NCI-H774 (cell line): ENCODE measurements around the gene SHISA3.
"Not testable (repeated sequence)": the region's sequence is repeated elsewhere in the genome, so short reads cannot be mapped to it uniquely, and the experiment has no call there.

Experiments used
- DNase-seq: peaks from one replicate; lab custom pipeline; 2025; lab: John Stamatoyannopoulos, UW

The SHISA3 gene

DNA sequence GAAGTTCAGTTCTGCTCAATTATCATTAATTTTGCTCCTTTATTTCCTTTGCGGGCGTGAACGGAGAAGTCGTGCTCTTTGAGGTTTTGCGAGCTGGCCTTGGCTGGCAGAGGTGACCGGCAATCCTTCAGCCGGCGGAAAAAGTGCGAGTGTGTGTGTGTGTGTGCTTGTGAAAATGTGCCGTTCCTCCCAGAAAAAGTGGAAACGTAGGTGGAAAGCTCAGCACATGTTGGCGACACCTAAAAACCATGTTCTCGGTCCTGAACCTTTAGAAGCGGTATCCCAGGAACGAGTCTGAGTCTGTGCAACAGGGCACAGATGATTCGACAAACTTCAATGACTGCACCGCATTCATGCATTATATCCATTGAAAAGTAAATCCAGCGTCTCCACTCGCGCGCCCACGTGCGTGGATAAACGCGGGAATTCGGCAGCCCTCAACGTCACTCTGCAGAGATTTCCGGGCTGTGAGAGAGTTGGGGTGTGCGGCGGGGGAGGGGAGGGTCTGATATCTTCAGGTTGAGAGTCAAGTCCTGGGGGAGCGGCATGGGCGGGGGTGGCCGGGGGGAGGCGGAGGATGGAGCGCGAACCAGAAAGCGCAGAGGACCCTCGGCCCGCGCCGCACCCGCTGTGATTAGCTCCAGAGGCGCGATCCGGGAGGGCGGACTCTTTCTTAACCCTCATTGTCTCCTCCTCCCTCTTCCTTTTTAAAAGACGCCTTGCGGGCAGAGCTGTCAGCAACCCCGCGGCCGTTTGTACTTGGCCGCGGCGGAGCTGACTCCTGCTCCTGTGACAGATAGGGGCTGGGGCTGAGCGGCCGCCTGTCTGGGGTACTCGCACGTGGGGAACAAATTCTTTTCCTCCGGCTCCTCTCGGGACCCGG lies at the start of gene SHISA3:
SHISA3 (plus strand) TSS at position 737 of the 883 bp plus-strand sequence. CDS start 569 bp downstream, outside the sequence.
- DNase-seq, result no peak

DNA sequence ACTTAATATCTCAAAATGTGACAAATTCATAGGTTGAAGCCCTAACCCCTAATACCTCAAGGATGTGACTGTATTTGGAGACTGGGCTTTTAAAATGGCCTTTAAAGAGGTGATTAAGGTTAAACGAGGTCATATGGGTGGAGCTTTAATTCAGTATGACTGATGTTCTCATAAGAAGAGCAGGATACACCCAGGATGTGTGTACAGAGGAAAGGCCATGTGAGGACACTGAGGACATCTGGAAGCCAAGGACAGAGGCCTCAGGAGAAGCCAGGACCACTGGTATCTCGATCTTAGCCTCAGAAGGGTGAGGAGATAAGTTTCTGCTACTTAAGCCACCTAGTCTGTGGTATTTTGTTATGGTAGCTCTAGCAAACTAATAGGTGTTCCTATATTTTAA lies 49.0 kb upstream of the SHISA3 start:
- DNase-seq, result no peak

DNA sequence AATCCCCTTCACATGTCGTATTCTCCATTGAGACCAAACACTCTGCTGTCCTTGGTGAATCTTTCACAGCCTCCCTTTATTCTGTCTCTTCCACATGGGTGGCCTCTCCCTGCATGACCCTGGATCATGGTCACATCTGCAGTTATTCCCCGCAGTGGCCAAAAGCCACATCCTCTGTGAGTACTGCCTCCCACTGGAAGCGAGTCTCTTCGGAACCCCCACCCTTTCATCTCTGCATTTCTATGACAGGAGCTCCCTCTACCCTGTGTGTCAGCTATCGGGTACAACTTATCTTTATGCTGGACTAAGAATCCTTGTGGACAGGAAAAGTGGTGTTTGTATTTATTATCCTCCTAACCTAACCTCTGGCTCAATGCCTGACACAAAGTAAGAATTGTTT lies 48.6 kb upstream of the SHISA3 start:
- DNase-seq, result no peak

DNA sequence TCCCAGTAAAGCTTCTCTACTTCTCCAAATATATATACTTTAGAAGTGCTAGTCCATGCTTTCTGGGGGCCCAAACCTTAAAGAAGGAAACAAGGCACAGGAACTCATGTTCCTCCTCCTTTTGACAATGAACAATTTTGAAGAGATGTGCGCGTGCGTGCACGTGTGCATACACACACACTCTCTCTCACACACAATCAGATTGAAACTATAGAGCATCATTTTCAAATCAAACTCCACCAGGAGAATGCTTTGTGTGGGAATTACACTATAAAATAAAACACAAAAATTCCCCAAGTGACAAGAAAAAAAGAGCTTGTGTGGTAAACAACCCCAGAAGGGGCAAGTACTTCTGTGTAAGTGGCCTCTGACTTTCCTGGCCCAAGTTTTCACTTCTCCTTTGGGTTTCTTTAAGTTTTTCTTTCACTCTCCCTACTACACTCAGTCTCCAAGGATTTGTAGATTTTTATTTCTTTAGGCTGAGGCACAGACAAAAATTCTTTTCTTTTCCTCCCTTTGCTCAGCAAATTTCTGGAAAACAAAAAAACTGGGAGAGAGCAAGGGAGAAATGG lies 46.6 kb upstream of the SHISA3 start:
- no peak for DNase-seq

DNA sequence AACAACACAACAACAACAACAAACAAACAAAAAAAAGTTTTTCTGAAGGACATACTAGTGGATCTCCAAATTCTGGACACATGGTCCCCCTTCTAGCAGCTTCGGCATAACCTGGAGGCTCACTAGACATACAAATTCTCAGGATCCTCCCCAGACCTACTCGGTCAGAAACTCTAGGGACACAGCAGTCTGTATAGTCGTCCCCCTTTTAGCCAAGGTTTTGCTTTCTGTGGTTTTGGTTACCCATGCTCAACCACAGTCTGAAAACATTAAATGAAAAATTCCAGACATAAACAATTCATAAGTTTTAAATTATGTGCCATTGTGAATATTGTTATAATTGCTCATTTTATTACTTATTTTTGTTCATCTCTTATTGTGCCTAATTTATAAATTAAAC lies 45.2 kb upstream of the SHISA3 start:
- no peak for DNase-seq

DNA sequence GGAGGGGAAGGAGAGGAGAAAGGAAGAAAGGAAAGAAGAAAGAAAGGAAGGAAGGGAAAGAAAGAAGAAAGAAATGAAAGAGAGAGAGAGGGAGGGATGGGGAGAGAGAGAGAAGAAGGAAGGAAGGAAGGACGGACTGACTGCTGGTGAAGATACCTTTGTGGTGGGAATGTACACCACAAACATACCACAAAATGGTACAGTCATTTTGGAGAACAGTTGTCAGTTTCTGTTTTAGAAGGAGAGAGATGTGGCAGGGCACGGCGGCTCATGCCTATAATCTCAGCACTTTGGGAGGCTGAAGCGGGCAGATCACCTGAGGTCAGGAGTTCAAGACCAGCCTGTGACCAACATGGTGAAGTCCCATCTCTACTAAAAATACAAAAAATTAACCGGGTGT lies 40.0 kb upstream of the SHISA3 start:
- no peak for DNase-seq

DNA sequence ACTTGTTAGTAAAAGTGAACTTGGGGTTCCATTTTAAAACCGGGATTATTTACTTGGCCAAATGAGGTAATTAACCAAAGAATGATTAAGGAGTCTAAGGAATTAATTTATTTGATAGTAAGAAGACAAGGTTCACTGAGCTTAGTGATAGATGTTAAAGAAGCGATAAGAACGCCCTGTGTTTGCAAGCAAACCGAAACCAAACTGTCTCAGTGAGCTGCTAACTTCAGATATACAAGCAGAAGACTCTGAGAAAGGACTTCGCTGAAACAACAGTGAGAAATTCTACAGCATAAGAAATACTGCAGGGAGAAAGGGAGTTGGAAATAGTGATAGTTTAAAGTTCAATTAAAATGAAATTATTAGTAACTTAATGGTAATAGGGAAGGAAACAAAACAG lies 37.6 kb upstream of the SHISA3 start:
- no peak for DNase-seq

DNA sequence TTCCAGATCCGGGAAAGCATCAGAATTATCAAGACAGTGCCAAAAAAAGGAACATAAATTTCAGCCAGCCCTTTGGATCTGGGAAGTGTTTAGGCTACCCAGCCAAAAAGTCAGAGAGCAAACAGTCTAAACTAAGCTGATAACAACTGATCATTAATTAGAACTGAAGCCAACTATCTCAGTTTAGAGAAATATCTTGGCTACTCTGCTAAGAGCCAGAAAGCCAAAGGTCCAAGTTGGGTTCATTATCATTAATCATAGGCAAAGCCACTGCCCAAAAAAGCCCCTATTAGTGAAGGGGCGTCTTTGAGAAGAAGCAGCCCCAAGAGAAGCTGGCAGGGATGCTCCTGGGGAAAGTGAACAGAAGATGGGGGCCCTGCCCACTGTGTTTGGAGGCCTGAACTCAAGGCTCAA lies 37.0 kb upstream of the SHISA3 start:
- no peak for DNase-seq

DNA sequence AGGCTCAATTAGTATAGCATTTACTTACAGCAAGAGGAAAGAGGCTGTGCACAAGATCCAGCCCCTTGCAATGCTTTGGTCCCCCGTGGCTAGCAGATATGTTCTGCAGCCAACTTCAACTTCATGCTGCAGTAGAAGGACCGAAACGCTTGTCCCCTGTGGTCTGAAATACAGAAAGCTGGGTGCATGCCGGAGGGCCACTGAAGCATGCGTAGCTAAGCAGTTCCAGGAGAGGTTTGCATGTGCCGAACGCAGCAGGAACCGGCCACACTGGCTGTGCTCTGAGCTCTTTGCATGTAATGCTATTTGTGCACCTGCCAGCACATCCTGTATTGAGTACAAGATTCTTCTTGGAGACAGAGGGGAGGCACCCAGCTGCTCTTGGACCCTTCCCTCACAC lies 35.8 kb upstream of the SHISA3 start:
- DNase-seq, result no peak

DNA sequence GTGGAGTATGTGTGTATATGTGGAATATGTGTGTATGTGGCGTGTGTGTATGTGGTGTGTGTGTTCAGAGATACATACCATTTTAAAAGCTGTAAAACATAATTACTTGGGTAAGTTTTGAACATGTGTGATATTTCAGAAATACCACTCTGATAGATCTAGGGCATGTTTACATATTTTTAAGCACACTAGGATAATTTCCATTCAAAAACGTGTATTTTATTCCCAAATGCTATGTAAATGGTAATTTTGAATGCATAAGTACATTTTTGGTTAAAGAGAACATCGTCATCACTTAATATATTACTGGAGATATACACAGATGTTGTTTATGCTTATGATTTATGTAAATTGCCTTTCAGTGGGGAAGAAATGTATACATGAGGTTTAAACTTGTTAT lies 34.7 kb upstream of the SHISA3 start:
- DNase-seq, result no peak

DNA sequence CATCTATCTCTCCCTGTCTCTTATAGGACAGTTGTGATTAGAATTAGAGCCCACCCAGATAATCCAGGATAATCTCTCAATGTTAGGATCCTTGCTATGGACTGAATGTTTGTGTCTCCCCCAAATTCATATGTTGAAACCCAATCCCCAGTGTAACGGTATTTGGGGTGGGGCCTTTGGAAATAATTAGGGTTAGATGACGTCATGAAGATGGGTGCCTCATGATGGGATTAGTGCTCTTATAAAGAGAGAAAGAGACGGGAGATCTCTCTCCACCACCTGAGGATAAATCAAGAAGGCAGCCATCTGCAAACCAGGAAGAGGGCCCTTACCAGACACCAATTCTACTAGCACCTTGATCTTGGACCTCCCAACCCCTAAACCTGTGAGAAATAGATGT lies 33.7 kb upstream of the SHISA3 start:
- no peak for DNase-seq

DNA sequence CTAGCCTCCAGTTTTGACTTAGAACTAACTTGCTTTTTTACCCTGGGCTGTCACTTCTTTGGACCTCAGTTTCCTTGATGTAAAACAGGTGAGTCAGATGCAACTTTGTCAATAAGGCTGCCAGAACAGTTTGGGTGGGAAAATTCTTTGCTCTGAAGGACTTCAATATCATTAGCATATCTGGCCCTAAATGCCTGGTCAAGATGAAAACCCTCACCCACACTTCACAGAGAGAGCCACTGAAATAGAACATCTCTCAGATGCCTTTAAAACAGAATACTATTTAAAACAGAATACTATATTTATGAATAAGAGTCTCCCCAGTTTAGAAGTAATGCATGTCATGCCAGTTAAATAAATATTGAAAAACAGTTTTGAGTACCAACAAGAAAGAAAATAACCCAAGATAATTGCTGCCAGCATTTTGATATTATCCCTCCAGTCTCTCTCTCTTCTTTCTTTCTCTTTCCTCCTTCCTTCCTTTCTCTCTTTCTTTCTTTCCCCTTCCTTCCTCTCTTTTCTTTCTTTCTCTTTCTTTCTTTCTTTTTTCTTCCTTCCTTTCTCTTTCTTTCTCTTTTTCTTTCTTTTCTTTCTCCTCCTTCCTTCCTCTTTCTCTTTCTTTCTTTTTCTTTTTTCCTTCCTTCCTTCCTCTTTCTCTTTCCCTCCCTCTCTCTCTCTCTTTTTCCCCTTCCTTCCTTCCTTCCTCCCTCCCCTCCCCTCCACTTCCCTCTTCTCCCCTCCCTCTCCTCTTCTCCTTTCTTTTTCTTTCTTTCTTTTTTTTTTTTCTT lies 32.8 kb upstream of the SHISA3 start:
- DNase-seq, result no peak

DNA sequence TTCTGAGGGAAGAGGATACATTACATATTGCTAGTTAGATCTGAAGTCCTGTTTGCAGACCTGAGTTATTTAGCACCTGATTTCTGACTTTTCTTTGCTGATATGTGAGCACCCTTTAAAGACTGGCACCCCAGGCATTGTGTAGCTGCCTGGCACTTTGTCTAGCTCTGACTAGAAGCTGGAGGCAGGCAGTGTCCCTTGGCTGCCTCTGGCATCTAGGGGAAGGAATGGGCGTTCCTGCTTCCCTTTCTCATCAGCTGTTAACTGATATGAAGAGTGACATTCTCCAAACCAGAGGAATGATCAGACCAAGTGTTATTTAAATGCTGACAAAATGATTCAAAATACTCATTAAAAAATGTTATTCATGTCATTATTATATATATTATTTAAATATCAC lies 30.3 kb upstream of the SHISA3 start:
- no peak for DNase-seq

DNA sequence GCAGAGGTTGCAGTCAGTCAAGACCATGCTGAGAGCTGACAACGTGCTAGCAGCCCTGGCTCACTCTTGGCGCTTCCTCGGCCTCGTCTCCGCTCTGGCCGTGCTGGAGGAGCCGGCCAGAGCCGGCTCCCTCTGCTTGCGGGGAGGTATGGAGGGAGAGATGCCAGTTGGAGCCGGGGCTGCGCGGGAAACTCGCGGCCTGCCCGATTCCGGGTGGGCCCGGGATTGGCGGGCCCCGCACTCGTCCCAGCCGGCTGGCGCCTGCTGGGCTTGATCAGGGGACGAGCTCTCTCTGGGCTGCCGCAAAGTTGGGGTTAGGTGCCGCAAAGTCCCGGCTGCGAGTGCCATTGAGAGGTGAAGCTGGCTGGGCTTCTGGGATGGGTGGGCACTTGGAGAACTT lies 27.8 kb upstream of the SHISA3 start:
- no peak for DNase-seq

DNA sequence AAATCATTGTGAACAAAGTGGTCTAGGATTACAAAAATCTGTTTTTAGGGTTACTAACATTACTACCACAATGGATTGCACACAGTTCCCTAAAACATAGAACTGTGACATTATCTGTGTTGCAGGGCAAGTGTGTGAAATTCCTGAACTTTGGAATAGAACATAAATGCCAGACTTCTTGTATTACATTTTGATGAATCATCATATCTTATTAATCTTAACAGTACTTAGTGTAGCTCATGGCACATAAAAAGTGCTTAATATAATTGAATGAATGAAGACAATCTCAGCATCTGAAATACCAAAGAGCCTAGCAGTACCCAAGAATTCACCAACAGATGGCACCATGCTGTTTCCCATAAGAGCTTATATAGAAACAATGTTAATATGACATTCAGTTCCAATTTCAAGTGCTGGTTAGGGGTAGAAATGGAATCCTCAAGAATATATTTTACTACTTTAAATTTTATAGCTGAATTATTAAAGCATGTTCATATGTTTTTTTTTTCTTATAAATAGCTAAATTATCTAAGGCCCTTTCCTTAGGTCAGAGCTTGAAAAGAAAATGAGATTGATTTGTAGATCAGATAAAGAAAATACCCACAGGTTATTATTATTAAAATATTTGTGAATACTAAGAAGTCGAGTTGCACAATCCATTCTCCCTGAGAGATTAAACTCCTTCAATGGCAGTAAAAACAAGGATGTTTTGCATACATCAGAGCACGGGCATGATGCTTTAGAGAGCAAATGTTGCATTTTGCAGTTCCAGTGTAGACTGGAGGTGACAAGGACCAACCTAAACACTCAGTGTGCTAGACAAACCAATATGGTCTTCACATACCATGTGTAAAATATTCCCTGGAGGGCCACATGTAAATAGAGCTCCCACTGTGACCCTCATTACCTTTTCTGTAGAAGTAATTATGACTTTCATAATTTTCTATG lies 25.7 kb upstream of the SHISA3 start:
- no peak for DNase-seq

DNA sequence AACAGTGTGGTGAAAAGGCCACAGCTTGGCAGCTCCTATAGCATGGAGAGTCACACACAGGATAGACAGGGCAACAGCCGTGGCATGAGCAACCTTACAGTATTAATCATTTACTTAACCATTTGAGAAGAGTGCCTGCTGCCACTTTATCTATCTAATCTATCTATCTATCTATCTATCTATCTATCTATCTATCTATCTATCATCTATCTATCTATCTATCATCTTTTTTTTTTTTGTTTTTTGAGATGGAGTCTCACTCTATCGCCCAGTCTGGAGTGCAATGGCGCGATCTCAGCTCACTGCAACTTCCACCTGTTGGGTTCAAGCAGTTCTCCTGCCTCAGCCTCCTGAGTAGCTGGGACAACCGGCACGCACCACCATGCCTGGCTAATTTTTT lies 25.0 kb upstream of the SHISA3 start:
- not testable (repeated sequence) for DNase-seq

DNA sequence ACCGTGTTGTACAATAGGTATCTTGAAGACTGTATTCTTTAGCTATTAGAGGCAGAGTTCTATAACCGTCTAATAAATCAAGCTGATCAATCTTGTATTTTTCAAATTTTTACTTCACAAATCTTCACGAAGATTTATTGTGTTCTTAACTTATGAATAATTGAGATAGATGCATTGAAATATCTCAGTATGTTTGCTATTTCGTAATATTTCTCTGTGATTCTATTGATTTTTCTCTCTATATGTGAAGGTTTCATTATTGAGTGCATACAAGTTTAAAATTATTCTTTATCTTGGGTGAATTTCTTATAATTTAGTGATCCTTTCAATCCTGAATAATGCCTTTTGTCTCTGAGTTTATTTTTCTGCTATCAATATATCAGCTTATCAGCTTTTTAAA lies 19.8 kb upstream of the SHISA3 start:
- no peak for DNase-seq

DNA sequence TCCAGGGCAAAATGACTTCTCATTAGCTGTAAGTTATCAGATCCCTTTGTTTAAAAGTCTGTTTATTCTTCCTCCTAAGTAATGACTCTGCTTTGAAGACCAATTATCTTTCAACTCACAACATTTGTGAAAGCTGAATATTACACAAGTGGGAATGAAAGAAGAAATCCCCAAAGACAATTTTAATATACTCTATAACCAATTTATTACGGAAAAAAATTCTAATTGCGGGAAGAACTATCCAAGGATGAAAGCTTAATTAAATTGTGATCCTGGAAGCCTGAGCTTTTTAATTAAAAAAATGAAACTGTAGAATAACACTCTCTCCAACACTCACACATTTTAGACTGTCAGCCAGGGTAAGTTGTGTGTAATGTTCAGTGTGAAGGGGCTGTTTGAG lies 15.6 kb upstream of the SHISA3 start:
- DNase-seq, result no peak

DNA sequence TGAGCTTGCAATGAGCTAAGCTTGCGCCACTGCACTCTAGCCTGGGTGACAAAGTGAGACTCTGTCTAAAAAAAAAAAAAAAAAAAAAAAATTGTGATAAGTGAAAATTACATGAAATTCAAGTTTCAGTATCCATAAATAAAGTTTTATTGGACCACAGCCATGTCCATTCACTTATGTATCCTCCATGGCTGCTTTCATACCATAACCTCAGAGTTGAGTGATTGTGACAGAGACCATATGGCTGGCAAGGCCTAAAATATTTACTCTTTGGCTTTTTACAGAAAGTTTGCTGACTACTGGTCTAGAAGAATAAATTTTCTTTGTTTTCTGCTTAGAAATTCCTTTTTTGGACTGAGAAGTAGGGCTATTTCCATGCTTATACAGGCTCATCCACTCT lies 11.8 kb upstream of the SHISA3 start:
- DNase-seq, result no peak

DNA sequence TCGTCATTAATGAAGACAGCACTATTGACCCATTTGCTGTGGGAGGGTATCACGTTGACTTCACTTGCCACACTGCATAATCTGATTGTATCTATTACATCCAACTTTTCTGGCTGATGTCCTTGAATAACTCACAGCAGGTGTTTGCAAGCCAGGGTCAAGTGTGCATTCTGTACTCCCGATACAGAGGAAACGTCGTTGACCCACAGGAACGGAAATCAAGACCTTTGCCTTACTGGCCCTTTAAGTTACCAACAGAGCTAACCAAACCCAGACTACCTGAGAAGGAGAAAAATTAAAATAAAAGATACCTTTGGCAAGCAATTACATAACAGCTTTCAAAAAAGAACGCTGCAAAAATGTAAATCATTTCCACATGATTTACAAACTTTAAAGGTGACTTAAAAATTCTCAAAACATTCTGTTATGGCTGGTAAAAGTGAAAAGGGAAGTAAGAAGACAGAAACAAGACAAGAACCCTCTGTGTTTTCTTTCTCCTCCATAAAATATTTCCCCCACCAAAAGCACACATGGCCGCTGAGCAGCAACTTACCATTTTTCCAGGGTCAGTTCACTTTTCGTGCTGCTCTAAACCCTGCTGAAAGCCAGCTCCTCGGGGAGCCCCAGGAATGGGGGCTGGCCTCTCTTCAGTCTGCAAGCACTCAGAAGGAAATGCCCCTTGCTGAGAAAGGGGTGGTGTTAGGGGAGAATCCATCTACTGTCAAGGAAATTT lies 6.5 kb upstream of the SHISA3 start:
- DNase-seq, result no peak

DNA sequence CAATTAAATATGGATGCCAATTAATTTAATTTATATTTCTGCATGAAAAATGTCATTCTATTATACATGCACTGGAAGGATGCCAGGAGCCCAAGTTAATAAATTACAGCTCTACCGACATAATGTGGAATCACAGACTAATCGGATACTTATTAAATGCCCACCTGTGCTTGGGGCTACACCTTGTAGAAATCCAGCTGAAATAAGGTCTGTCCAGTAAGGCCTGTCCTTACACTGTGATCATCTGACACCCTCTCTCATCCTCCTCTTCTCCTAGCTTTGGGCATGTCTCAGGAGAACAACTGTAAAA lies 6.0 kb upstream of the SHISA3 start:
- DNase-seq, result no peak
